Activated CD4-positive, alpha-beta T cell treated with anti-CD3 and anti-CD28 coated beads, Interleukin-2, Interleukin-4, amounts not matched to agents 100 ng/mL and 50 ng/mL, durations not matched to agents 16 hours and 8 hours (primary cell): ENCODE measurements around the gene NHP2.
"Not testable (repeated sequence)": the region's sequence is repeated elsewhere in the genome, so short reads cannot be mapped to it uniquely, and the experiment has no call there.

Source experiments
- DNase-seq: peaks from one replicate; pipeline ENCODE4 v3.0.0-alpha.2; 2020; ENCODE audit warnings: low spot score

The NHP2 gene

GRCh38 chr5:178153530-178154340 is at the start of gene NHP2:
Gene NHP2 (minus strand): TSS chr5:178153885. CDS start chr5:178153817, 68 bp downstream.
- peak; percentile 99 for DNase-seq

GRCh38 chr5:178202541-178202940 is 48.9 kb upstream of the NHP2 start:
- DNase-seq = no peak

GRCh38 chr5:178201927-178202235 is 48.2 kb upstream of the NHP2 start:
- no peak for DNase-seq

GRCh38 chr5:178201221-178201926 is 47.7 kb upstream of the NHP2 start:
- DNase-seq = no peak

GRCh38 chr5:178199581-178200434 is 46.1 kb upstream of the NHP2 start:
- no peak for DNase-seq

- DNase-seq = no peak
These were observed 45.0 kb upstream of the NHP2 start for GRCh38 chr5:178198706-178199105.

GRCh38 chr5:178198151-178198550 is 44.5 kb upstream of the NHP2 start:
- not testable (repeated sequence) for DNase-seq

- DNase-seq = no peak
These were observed 43.3 kb upstream of the NHP2 start for GRCh38 chr5:178196986-178197385.

- no peak for DNase-seq
These were observed 42.7 kb upstream of the NHP2 start for GRCh38 chr5:178196281-178196812.

GRCh38 chr5:178194026-178194425 is 40.3 kb upstream of the NHP2 start:
- DNase-seq = no peak

- DNase-seq = no peak
These were observed 39.6 kb upstream of the NHP2 start for GRCh38 chr5:178193251-178193809.

GRCh38 chr5:178192787-178193186 is 39.1 kb upstream of the NHP2 start:
- DNase-seq = no peak

- DNase-seq = no peak
These were observed 38.6 kb upstream of the NHP2 start for GRCh38 chr5:178192244-178192643.

- no peak for DNase-seq
These were observed 38.0 kb upstream of the NHP2 start for GRCh38 chr5:178191661-178192060.

- DNase-seq = no peak
These were observed 35.7 kb upstream of the NHP2 start for GRCh38 chr5:178189433-178189832.

GRCh38 chr5:178187014-178187413 is 33.3 kb upstream of the NHP2 start, which contains the start of gene GMCL2:
Gene GMCL2 (minus strand): TSS chr5:178187371. CDS start chr5:178187299, 72 bp downstream.
- no peak for DNase-seq

- DNase-seq = no peak
These were observed 32.7 kb upstream of the NHP2 start for GRCh38 chr5:178186427-178186826.

GRCh38 chr5:178182158-178182876 is 28.6 kb upstream of the NHP2 start:
- no peak for DNase-seq

GRCh38 chr5:178180141-178180863 is 26.6 kb upstream of the NHP2 start:
- no peak for DNase-seq

- DNase-seq = no peak
These were observed 23.9 kb upstream of the NHP2 start for GRCh38 chr5:178177569-178177968.

- no peak for DNase-seq
These were observed 23.1 kb upstream of the NHP2 start for GRCh38 chr5:178176791-178177190.
